Parathyroid adenoma (tissue), 2 donors: ENCODE data around the gene PPP4R2.
A peak's percentile ranks its signal among the peaks of the same experiment; 100 is the strongest.

ENCODE experiments used
- H2AFZ ChIP-seq: fragments of 300-600 bp; sonication (generic); one replicate; pipeline ENCODE4 v1.7.0; 2017; ENCODE audit warnings: antibody characterized with exemption, mild to moderate bottlenecking
- H3K27ac ChIP-seq: fragments of 300-600 bp; sonication (generic); one replicate; pipeline ENCODE4 v1.7.0; 2017
- H3K27me3 ChIP-seq: fragments of 300-600 bp; sonication (generic); one replicate; pipeline ENCODE4 v1.7.0; 2017; ENCODE audit warnings: low read length; ENCODE audit not compliant: control insufficient read depth, insufficient read depth
- H3K36me3 ChIP-seq: fragments of 300-600 bp; sonication (generic); one replicate; pipeline ENCODE4 v1.7.0; 2017; ENCODE audit warnings: low read length; ENCODE audit not compliant: control insufficient read depth, insufficient read depth
- H3K4me1 ChIP-seq: fragments of 300-600 bp; sonication (generic); one replicate; pipeline ENCODE4 v1.7.0; 2017; ENCODE audit warnings: control low read depth
- H3K4me2 ChIP-seq: fragments of 300-600 bp; sonication (generic); one replicate; pipeline ENCODE4 v1.7.0; 2017; ENCODE audit warnings: low read length
- H3K4me3 ChIP-seq: fragments of 300-600 bp; sonication (generic); one replicate; pipeline ENCODE4 v1.7.0; 2017; ENCODE audit warnings: low read depth, low read length
- H3K79me2 ChIP-seq: fragments of 300-600 bp; sonication (generic); one replicate; pipeline ENCODE4 v1.7.0; 2017; ENCODE audit warnings: control low read depth
- H3K9ac ChIP-seq: fragments of 300-600 bp; sonication (generic); one replicate; pipeline ENCODE4 v1.7.0; 2017; ENCODE audit warnings: mild to moderate bottlenecking
- H3K9me3 ChIP-seq: fragments of 300-600 bp; sonication (generic); one replicate; pipeline ENCODE4 v1.7.0; 2017; ENCODE audit warnings: low read length; ENCODE audit not compliant: control insufficient read depth
- TF ChIP-seq, protein P1 (sequence below): fragments of 300-600 bp; sonication (generic); IDR thresholded peaks from one replicate; pipeline ENCODE4 v1.7.0; 2017; ENCODE audit warnings: antibody characterized with exemption, mild to moderate bottlenecking
- donor health status: primary hyperparathyroidism.

PPP4R2 gene

DNA sequence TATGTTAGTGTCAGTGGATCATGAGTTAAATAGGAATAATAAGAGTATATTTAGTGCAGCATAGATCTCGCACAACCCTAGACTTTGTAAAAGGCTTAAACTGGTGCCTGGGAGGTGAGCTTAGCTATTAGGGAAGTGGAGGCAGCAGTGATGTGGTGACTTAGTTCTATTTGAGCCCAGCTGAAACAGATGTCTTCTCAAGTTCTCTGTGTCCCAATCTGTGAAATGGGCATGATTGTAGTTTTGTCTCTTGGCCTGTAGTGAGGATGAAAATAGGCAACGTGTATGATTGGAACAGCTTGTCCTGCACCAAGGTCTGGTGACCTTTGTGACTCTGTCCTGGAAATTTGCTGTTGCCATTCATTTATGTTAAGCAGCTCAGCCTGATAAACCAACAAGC is 99.6 kb downstream of the PPP4R2 start:
- no peak overlapping the region for H3K9ac ChIP-seq
- H3K4me3 ChIP-seq = no peak overlapping the region
- no peak overlapping the region for H3K27ac ChIP-seq
- no peak overlapping the region for H2AFZ ChIP-seq
- TF ChIP-seq, protein P1, sequence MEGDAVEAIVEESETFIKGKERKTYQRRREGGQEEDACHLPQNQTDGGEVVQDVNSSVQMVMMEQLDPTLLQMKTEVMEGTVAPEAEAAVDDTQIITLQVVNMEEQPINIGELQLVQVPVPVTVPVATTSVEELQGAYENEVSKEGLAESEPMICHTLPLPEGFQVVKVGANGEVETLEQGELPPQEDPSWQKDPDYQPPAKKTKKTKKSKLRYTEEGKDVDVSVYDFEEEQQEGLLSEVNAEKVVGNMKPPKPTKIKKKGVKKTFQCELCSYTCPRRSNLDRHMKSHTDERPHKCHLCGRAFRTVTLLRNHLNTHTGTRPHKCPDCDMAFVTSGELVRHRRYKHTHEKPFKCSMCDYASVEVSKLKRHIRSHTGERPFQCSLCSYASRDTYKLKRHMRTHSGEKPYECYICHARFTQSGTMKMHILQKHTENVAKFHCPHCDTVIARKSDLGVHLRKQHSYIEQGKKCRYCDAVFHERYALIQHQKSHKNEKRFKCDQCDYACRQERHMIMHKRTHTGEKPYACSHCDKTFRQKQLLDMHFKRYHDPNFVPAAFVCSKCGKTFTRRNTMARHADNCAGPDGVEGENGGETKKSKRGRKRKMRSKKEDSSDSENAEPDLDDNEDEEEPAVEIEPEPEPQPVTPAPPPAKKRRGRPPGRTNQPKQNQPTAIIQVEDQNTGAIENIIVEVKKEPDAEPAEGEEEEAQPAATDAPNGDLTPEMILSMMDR = no peak
- H3K4me1 ChIP-seq = no peaks in the 10 kb centered on the region
- H3K36me3 ChIP-seq = no peaks in the 10 kb centered on the region
- H3K79me2 ChIP-seq = no peaks in the 10 kb centered on the region
- H3K4me2 ChIP-seq = no peak overlapping the region
- no peaks in the 10 kb centered on the region for H3K9me3 ChIP-seq
- H3K27me3 ChIP-seq = no peaks in the 10 kb centered on the region

DNA sequence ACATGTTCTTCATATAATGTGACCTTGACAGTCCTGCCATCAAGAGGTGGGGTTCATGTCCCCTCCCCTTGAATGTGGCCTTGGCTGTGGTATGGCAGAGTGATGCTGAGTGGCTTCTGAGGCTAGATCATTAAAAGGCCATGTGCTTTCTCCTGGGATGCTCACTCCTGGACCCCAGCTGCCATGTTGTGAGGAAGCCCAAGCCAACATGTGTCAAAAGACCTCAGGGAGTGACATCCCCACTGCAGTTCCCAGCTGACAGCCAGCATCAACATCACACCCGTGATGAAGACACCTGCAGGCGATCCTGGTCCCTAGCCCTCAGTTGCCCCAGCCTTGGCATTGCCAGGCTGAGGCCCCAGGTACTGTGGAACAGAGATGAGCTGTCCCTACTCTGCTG is 101.4 kb downstream of the PPP4R2 start:
- H3K9me3 ChIP-seq = no peaks in the 10 kb centered on the region
- no peak overlapping the region for H3K4me3 ChIP-seq

DNA sequence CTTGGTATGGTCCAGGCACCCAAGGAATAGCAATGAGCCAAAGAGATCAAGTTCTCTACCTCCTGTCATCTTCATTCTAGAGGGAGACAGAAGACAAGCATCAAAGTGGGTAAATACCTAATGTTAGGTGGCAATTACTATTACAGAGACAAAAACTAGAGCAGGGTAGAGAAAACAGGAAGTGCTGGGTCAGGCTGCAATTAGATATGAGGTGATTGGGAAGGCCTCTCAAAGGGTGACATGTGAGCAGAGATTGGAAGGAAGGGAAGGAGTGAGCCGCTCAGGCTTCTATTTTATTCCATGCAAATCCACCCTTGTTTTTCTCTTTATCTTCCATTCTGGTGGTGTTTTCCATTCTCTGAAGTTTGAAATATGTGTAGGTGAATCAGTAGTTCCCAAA is 102.3 kb downstream of the PPP4R2 start:
- no peak overlapping the region for H3K9ac ChIP-seq
- no peaks in the 10 kb centered on the region for H3K36me3 ChIP-seq
- no peaks in the 10 kb centered on the region for H3K27me3 ChIP-seq
- H3K4me2 ChIP-seq = no peak overlapping the region
- H2AFZ ChIP-seq = no peak overlapping the region
- no peaks in the 10 kb centered on the region for H3K9me3 ChIP-seq
- no peak overlapping the region for H3K4me3 ChIP-seq
- H3K4me1 ChIP-seq = no peaks in the 10 kb centered on the region
- no peak overlapping the region for H3K27ac ChIP-seq
- no peaks in the 10 kb centered on the region for H3K79me2 ChIP-seq
- TF ChIP-seq, protein P1 = no peak

More for the DNA sequence above, 101.4 kb downstream of the PPP4R2 start:
- Histone ChIP-seq H2AFZ (no peak overlapping the region), H3K36me3 (no peaks in the 10 kb centered on the region), H3K27me3 (no peaks in the 10 kb centered on the region), H3K4me1 (no peaks in the 10 kb centered on the region), H3K9ac (no peak overlapping the region), H3K27ac (no peak overlapping the region), H3K79me2 (no peaks in the 10 kb centered on the region), H3K4me2 (no peak overlapping the region)
- TF ChIP-seq, protein P1 = no peak

DNA sequence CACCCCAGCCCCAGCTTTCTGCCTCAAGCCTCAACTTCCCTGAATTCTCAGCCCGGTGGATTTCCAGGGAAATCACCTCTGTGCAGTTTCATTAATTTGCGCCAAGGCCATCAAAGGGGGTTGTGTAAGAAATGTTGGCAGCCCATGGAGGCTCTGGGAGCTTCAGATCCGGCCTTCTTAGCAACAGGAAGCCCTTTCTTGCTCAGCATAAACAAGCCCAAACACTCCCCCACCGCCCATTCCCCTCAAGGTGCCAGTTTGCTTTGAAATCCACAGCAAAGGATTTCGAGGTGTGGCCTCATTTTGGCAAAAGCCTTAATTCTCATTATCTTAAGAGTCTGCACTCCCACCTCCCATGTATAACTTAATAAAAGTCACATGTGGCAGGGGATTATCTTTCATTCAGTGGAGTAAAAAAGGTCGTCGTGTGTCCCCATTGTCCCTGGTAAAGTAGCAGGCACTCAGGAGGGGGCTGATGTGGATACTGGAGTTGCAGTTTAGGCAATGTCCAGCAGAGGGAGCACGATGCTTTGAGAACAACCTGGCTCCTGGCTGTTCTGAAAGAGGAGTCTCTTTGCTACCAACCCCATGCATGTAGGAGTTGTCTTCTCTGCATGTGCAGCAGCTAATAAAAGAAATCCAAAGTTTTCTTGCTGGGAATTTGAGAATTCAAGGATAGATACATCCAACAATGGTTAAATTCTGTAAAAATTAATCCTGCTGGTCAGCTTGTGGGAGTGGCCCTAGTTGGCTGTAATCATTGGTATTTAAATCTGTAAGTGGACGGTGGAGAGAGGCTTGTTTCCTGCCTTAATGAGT is 104.3 kb downstream of the PPP4R2 start:
- H3K79me2 ChIP-seq = no peaks in the 10 kb centered on the region
- no peak overlapping the region for H3K27ac ChIP-seq

More for the DNA sequence above, 104.3 kb downstream of the PPP4R2 start:
- no peak overlapping the region for H2AFZ ChIP-seq
- TF ChIP-seq, protein P1 = peak; percentile 96
- H3K9me3 ChIP-seq = no peaks in the 10 kb centered on the region
- no peak overlapping the region for H3K4me2 ChIP-seq
- H3K4me1 ChIP-seq = no peaks in the 10 kb centered on the region
- no peak overlapping the region for H3K4me3 ChIP-seq
- no peaks in the 10 kb centered on the region for H3K36me3 ChIP-seq
- no peak overlapping the region for H3K9ac ChIP-seq
- H3K27me3 ChIP-seq = no peaks in the 10 kb centered on the region
